Measurements from ENCODE around the gene DNAJB6. TPM values are rescaled to one million over a fixed set of nuclear protein-coding genes. Genes with fewer than 3 reads are reported as not detected.

The DNAJB6 gene
- total RNA-seq, 3 donors from 2014 or later (not counting 1 experiment from before 2014, with no cell fraction given): 309 to 343 (median 340) TPM

DNA sequence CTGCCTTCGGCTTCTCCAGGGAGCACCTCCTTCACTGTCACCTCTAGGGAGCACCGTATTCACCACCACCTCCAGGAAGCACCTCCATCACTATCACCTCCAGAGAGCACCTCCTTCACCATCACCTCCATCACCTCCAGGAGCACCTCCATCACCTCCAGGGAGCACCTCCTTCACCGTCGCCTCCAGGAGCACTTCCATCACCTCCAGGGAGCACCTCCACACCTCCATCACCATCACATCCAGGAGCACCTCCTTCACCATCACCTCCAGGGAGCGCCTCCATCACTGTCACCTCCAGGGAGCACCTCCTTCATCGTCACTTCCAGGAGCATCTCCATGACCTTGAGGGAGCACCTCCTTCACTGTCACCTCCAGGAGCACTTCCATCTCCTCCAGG is 102.3 kb downstream of the DNAJB6 start:
- Histone ChIP-seq H3K9me3 (ENCODE audit: control insufficient read depth, insufficient read depth, low read length) (no peaks in the 10 kb centered on the region), H3K27ac (ENCODE audit: low read length) (no peak overlapping the region), H3K27me3 (ENCODE audit: control insufficient read depth, insufficient read depth, low read length) (no peaks in the 10 kb centered on the region), H3K4me3 (ENCODE audit: low read length) (no peak overlapping the region), H3K36me3 (ENCODE audit: control insufficient read depth, insufficient read depth, low read length) (no peaks in the 10 kb centered on the region), H3K4me1 (ENCODE audit: control insufficient read depth, insufficient read depth, low read length) (no peaks in the 10 kb centered on the region)
- intact Hi-C loops (cut with micrococcal nuclease): no loop called here
- Mint-ChIP-seq H3K27me3 (ENCODE audit: low read depth in 2 of 2) (peaks cover 0 to 10% of the 10 kb centered on the region in 2 donors), H3K36me3 (no peaks in the 10 kb centered on the region), H3K4me3 (no peak overlapping the region), H3K27ac (no peak overlapping the region), H3K4me1 (no peaks in the 10 kb centered on the region), H3K9me3 (no peaks in the 10 kb centered on the region)
- TF ChIP-seq, protein P1, sequence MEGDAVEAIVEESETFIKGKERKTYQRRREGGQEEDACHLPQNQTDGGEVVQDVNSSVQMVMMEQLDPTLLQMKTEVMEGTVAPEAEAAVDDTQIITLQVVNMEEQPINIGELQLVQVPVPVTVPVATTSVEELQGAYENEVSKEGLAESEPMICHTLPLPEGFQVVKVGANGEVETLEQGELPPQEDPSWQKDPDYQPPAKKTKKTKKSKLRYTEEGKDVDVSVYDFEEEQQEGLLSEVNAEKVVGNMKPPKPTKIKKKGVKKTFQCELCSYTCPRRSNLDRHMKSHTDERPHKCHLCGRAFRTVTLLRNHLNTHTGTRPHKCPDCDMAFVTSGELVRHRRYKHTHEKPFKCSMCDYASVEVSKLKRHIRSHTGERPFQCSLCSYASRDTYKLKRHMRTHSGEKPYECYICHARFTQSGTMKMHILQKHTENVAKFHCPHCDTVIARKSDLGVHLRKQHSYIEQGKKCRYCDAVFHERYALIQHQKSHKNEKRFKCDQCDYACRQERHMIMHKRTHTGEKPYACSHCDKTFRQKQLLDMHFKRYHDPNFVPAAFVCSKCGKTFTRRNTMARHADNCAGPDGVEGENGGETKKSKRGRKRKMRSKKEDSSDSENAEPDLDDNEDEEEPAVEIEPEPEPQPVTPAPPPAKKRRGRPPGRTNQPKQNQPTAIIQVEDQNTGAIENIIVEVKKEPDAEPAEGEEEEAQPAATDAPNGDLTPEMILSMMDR (IDR thresholded peaks at IDR 0.05): no peak
- WGBS (ENCODE audit: insufficient coverage): 98% methylated on average over 6 of the region's 6 CpGs
- ATAC-seq (no peak), DNase-seq (no peak)

DNA sequence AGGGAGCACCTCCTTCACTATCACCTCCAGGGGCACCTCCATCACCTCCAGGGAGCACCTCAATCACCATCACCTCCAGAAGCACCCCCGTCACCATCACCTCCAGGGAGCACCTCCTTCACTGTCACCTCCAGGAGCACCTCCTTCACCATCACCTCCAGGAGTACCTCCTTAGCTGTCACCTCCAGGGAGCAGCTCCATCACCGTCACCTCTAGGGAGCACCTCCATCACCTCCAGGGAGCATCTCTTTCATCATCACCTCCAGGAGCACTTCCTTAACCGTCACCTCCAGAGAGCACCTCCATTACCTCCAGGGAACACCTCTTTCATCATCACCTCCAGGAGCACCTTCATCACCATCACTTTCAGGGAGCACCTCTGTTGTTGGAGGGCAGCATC is 103.0 kb downstream of the DNAJB6 start:
- no peaks in the 10 kb centered on the region for H3K4me1 Mint-ChIP-seq
- H3K36me3 ChIP-seq (ENCODE audit: control insufficient read depth, insufficient read depth, low read length): no peaks in the 10 kb centered on the region
- TF ChIP-seq, protein P1 (IDR thresholded peaks at IDR 0.05): no peak
- H3K9me3 Mint-ChIP-seq: no peaks in the 10 kb centered on the region
- intact Hi-C loops (cut with micrococcal nuclease): no loop called here
- WGBS (ENCODE audit: insufficient coverage): 90% methylated on average over 3 of the region's 3 CpGs
- H3K27me3 ChIP-seq (ENCODE audit: control insufficient read depth, insufficient read depth, low read length): no peaks in the 10 kb centered on the region
- H3K36me3 Mint-ChIP-seq: no peaks in the 10 kb centered on the region
- DNase-seq (no peak), ATAC-seq (no peak)
- H3K9me3 ChIP-seq (ENCODE audit: control insufficient read depth, insufficient read depth, low read length): no peaks in the 10 kb centered on the region
- H3K27me3 Mint-ChIP-seq (ENCODE audit: low read depth in 2 of 2): peaks cover 0 to 10% of the 10 kb centered on the region in 2 donors
- H3K4me3 Mint-ChIP-seq: no peak overlapping the region
- H3K4me3 ChIP-seq (ENCODE audit: low read length): no peak overlapping the region
- no peaks in the 10 kb centered on the region for H3K4me1 ChIP-seq (ENCODE audit: control insufficient read depth, insufficient read depth, low read length)
- no peak overlapping the region for H3K27ac Mint-ChIP-seq
- H3K27ac ChIP-seq (ENCODE audit: low read length): no peak overlapping the region

DNA sequence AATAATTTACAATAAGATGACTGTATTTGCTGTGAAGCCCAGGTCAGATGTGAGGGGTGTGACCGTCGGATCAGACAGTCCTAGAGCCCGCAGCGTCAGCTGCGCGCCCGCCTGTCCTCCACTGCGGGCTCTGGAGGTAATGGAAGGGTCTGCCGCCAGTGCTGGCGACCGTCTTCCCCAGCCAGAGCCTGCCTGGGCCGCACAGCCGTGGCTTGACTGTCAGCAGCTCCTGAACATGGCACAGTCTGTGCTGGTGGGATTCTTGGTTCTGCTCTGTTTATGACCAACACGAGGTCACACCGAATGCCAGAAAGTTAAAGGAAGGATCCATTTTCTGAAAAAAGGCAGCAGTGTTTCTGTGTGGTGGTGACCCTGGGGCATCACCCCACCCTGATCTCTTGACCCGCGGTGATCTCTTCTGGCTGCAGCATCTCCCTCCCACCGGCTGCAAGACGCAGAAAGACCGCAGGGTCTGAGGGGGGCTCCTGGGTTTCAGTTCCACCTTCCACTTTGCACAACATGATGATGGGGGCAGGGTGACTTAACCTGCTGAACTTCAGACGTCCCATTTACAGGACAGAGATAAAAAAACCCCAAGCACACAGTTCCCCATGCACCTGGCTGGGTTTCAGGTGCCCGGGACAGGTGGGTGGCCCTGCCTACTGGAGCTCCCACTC is 103.7 kb downstream of the DNAJB6 start:
- Histone ChIP-seq H3K36me3 (ENCODE audit: control insufficient read depth, insufficient read depth, low read length) (no peaks in the 10 kb centered on the region), H3K27ac (ENCODE audit: low read length) (no peak overlapping the region), H3K9me3 (ENCODE audit: control insufficient read depth, insufficient read depth, low read length) (no peaks in the 10 kb centered on the region), H3K4me3 (ENCODE audit: low read length) (no peak overlapping the region), H3K4me1 (ENCODE audit: control insufficient read depth, insufficient read depth, low read length) (no peaks in the 10 kb centered on the region), H3K27me3 (ENCODE audit: control insufficient read depth, insufficient read depth, low read length) (no peaks in the 10 kb centered on the region)
- Mint-ChIP-seq H3K4me3 (no peak overlapping the region), H3K27ac (no peak overlapping the region), H3K27me3 (ENCODE audit: low read depth in 2 of 2) (peaks cover 0 to 10% of the 10 kb centered on the region in 2 donors), H3K36me3 (no peaks in the 10 kb centered on the region), H3K4me1 (no peaks in the 10 kb centered on the region), H3K9me3 (no peaks in the 10 kb centered on the region)
- TF ChIP-seq, protein P1 (IDR thresholded peaks at IDR 0.05): no peak
- WGBS (ENCODE audit: insufficient coverage): 89% methylated on average over 22 of the region's 22 CpGs
- ATAC-seq (no peak), DNase-seq (no peak)
- intact Hi-C loops (cut with micrococcal nuclease): no loop called here

DNA sequence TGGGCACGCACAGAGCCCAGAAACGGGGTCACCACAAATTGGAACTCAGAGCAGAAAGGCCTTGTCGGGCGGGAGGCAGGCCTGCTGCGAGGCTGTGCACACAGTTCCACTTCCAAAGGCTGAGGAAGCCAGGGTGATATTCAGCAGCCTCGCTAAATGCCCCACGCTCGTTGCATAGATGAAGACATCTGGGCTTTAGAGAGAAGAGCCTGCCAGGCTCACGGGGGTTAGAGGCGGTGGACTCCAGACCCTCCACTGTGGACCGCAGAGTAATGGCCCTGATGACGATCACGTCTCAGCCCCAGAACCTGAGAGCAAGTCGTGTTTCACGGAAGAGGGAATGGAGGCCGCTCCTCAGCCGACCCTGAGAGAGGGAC is 104.2 kb downstream of the DNAJB6 start:
- peaks cover 0 to 10% of the 10 kb centered on the region in 2 donors for H3K27me3 Mint-ChIP-seq (ENCODE audit: low read depth in 2 of 2)
- intact Hi-C loops (cut with micrococcal nuclease): no loop called here
- ATAC-seq (no peak), DNase-seq (no peak)
- no peak overlapping the region for H3K4me3 ChIP-seq (ENCODE audit: low read length)
- H3K9me3 Mint-ChIP-seq: no peaks in the 10 kb centered on the region
- no peaks in the 10 kb centered on the region for H3K9me3 ChIP-seq (ENCODE audit: control insufficient read depth, insufficient read depth, low read length)
- H3K27ac ChIP-seq (ENCODE audit: low read length): no peak overlapping the region
- H3K36me3 ChIP-seq (ENCODE audit: control insufficient read depth, insufficient read depth, low read length): no peaks in the 10 kb centered on the region
- H3K27ac Mint-ChIP-seq: no peak overlapping the region
- no peaks in the 10 kb centered on the region for H3K4me1 ChIP-seq (ENCODE audit: control insufficient read depth, insufficient read depth, low read length)
- H3K27me3 ChIP-seq (ENCODE audit: control insufficient read depth, insufficient read depth, low read length): no peaks in the 10 kb centered on the region
- H3K4me1 Mint-ChIP-seq: no peaks in the 10 kb centered on the region
- WGBS (ENCODE audit: insufficient coverage): 93% methylated on average over 17 of the region's 17 CpGs
- TF ChIP-seq, protein P1 (IDR thresholded peaks at IDR 0.05): no peak
- no peak overlapping the region for H3K4me3 Mint-ChIP-seq
- no peaks in the 10 kb centered on the region for H3K36me3 Mint-ChIP-seq
